Hematopoietic multipotent progenitor cell treated with erythropoietin and hydrocortisone succinate and interleukin-3 and kit ligand, for 17 days (in vitro differentiated cells): ENCODE data around the gene PLAC1.
A peak's percentile ranks its signal among the peaks of the same experiment; 100 is the strongest.

Experiments
- DNase-seq: peaks from one replicate; pipeline ENCODE4 v3.0.0-alpha.2; 2015; ENCODE audit warnings: low spot score

Gene PLAC1

GRCh38 chrX:134543288-134543687, 115.0 kb downstream of the PLAC1 start:
- no peak for DNase-seq

- no peak for DNase-seq
Observed at GRCh38 chrX:134542485-134542884, 115.8 kb downstream of the PLAC1 start.

- DNase-seq, result no peak
Observed at GRCh38 chrX:134541906-134542305, 116.4 kb downstream of the PLAC1 start.

- DNase-seq, result no peak
Observed at GRCh38 chrX:134538316-134538715, 120.0 kb downstream of the PLAC1 start.

GRCh38 chrX:134537179-134537955, 120.9 kb downstream of the PLAC1 start:
- DNase-seq, result no peak

GRCh38 chrX:134533952-134534351, 124.3 kb downstream of the PLAC1 start:
- DNase-seq, result no peak

GRCh38 chrX:134533352-134533751, 124.9 kb downstream of the PLAC1 start:
- DNase-seq, result no peak

GRCh38 chrX:134530845-134531244, 127.4 kb downstream of the PLAC1 start:
- DNase-seq, result no peak

GRCh38 chrX:134529481-134529880, 128.8 kb downstream of the PLAC1 start:
- DNase-seq, result no peak

- DNase-seq, result no peak
Observed at GRCh38 chrX:134528960-134529359, 129.3 kb downstream of the PLAC1 start.

- DNase-seq, result no peak
Observed at GRCh38 chrX:134526399-134526798, 131.9 kb downstream of the PLAC1 start.

GRCh38 chrX:134525086-134525792, 133.0 kb downstream of the PLAC1 start:
- DNase-seq, result no peak

- no peak for DNase-seq
Observed at GRCh38 chrX:134524181-134524580, 134.1 kb downstream of the PLAC1 start.

GRCh38 chrX:134520860-134521390, 137.3 kb downstream of the PLAC1 start:
- peak; percentile 30 for DNase-seq
